ENCODE data around the gene CAVIN2.

Gene CAVIN2

GRCh38 chr2:191846515-191847476, at the start of gene CAVIN2:
CAVIN2 (minus strand) TSS chr2:191847088; CDS start chr2:191846925, 163 bp downstream.
- no peak for DNase-seq

DNA sequence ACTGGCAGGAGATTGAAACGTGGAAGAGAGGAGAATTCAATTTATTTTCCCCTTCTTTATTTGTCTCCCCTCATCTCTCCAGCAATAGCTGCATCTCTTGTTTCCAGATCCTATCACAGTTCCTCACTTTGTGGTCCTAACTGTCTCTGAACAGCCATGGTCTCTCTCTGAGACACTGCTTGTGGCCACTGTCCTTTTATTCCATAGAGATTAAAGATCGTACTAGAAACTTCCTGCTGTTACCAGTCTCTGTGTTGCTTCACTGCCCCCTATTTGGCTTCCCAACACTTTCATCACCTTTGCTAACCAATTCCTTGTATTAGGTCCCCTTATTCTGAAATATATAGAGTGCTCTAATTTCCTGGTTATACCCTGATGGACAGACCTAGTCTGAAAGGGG, 48.9 kb upstream of the CAVIN2 start:
- DNase-seq, result no peak

- no peak for DNase-seq
Observed at GRCh38 chr2:191895195-191895594, 48.3 kb upstream of the CAVIN2 start.

DNA sequence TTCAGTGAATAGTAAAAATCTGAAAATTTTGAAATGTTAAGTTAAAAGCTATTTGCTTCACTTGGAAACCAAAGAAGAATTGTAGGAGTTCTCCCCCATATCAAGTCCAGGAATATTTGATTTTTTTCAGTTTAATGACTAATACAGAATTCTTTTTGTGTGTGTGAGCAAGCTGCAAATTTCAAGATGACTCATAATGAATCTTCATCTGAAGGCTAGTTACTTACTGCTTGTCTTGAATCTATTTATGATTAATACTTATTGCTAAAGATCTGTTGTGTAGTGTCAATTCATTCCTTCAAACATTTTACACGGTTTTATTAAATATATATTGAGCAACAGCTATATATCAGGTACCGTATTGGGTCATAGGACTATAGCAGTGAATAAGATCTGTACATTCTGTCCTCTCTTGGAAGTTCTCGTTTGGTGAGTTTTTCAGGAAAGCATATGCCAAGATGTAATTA, 47.8 kb upstream of the CAVIN2 start:
- no peak for DNase-seq

DNA sequence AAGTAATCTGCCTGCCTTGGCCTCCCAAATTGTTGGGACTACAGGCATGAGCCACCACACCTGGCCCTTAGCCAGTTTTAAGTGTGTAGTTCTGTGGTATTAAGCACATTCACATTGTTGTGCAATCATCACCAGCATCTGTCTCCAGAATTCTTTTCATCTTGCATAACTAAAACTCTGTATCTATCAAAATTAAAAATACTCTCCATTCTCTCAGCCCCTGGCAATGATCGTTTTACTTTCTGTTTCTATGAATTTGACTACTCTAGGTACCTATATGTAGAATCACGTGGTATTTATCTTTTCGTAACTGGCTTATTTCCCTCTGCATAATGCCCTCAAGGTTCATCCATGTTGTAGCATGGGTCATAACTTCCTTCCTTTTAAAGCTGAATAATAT, 45.5 kb upstream of the CAVIN2 start:
- no peak for DNase-seq

GRCh38 chr2:191891656-191892055, 44.8 kb upstream of the CAVIN2 start:
- no peak for DNase-seq

DNA sequence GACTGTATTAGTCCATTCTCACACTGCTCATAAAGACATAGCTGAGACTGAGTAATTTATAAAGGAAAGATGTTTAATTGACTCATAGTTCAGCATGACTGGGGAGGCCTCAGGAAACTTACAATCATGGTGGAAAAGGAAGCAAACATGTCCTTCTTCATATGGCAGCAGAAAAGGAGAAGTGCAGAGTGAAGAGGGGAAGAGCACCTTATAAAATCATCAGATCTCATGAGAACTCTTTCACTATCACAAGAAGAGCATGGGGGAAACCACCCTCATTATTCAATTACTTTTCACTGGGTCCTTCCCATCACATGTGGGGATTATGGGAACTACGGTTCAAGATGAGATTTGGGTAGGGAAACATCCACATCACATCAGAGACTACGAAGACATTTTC, 43.0 kb upstream of the CAVIN2 start:
- no peak for DNase-seq

- no peak for DNase-seq
Observed at GRCh38 chr2:191888400-191889166, 41.7 kb upstream of the CAVIN2 start.

GRCh38 chr2:191885650-191886049, 38.8 kb upstream of the CAVIN2 start:
- DNase-seq, result no peak

DNA sequence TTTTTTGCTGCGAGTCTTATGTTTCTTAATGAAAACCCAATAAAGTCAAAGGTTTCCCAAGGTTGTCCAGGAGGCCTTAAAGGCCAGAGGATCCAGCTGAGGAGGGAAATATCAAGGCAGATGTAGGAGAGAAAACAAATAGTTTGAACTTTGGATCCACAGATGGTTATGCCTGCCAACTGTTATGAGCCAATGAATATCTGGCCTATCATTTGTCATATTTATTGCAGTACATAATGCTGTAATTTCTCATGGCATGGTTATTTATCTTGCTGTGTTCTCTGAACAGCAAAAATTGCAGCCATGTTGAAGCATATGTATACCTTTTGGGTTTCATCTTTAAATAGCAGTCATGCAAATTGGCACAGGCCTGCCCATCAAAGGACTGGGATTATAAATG, 38.2 kb upstream of the CAVIN2 start:
- no peak for DNase-seq

DNA sequence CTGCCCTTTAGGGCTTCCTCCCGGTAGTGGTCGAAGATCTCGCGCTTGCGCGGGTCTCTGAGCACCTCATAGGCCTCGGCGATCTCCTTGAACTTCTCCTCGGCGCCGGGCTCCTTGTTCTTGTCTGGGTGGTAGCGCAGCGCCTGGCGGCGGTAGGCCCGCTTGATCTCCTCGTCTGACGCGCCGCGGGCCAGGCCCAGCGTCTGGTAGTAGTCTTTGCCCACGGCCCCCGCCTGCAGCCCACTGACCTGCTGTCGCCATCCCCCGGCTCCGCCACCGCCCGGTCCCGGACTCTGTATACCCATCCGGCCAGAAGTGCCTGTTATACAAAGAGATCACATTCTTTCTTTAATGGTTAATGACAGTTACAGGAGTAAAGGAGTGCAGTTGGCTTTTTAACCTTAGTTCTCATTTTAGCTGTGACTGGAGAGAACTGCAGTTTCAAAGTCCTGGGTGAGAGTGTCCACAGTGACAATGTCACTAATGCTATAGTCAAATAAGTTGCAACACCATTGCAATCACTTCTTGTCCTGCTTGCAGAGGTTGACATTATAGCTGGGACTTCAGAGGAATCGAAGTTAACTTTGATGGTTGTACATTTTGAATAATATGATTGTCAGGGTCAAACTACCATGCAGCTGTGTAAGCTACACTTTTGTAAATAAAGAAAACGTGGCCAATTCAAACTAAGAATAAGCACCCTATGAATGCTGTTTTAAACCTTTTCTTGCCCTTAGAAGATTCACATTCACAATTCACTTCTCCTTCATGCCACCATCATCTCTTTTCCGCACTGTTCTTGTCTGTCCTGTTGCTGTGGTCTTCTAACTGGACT, 35.3 kb upstream of the CAVIN2 start:
- no peak for DNase-seq

DNA sequence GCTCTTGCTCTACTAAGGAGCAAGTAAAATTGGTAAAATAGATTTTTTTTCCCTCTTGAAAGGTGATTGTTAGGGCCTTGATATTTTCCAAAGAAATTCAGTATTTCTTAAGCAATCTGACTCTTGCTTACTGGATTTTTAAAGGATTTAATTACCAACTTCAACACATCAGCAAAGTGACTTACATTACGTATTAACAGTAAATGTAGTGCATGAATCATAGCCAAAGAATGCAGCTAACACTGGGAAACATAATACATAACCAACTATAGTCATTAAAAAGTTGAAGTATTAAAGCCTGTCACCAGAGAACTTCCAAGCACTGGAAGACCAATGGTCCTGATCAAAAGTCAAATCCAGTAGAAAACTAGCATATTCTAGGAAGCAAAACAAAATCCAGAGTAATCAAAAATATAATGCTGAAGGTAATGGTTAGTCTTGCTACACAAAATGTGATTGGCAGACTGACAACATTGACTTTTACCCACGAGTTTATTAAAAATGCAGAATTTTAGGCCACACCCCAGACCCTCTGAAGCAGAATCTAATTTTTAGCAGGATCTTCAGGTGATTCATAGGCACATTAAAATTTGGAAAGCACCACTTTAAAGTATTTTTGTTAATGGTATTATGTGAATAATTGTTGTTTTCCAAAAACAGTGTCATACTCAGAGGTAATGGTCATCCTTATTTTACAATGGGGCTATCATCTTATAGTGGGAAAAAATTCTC, 31.8 kb upstream of the CAVIN2 start:
- DNase-seq, result no peak

DNA sequence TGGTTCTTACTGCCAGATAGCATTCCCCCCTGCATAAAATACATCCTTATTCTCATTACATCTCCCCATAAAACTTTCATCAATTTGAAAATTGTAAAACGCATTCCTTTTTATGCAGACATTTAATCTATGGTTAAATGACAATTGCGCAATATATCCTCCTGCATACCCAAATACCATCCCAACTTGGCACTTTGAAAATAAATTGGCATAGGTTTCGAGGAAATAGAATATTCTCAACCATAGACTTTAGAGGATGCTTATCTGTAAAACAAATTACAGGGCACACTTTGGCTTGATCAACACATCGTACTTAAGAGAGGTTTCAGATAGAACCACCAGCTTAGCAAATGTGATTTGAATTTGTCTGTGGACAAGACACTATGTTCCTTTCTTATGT, 31.0 kb upstream of the CAVIN2 start:
- DNase-seq, result no peak

GRCh38 chr2:191875859-191876258, 29.0 kb upstream of the CAVIN2 start:
- DNase-seq, result no peak

- DNase-seq, result no peak
Observed at GRCh38 chr2:191870744-191871143, 23.9 kb upstream of the CAVIN2 start.

DNA sequence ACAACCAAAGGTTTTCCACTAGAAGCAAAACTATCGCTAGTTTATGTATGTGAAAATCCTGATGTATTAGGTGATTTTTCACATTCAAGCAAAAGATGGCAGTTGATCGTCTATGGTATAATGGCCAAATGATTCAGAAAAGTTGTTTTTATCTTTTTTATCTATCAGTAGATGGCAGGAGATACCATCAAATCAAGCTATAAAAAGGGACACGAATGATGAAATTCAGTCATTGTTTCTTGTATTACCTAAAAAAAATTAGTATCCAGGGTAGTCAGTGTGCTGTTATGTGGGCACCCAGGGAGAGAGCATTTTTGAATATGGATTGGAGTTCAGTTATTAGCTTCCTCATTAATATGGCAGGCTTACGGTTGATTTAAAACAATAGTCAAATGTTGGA, 22.9 kb upstream of the CAVIN2 start:
- DNase-seq, result no peak

GRCh38 chr2:191869178-191869577, 22.3 kb upstream of the CAVIN2 start:
- DNase-seq, result no peak

DNA sequence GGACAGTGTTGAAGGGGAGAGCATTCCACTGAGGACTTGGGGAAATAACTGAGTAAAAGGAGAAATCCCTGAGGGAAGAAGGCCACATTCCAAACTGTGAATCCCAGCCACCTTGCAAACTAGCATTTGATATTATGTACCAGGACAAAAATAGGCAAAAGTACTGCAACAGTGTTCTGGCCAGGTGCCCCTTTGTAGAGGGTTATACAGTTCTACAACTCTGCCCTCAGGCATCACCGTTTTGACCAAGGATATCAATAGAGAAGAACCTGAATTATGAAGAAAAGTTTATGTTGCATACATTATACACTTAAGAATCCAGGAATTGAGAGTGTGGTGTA, 20.6 kb upstream of the CAVIN2 start:
- DNase-seq, result no peak

DNA sequence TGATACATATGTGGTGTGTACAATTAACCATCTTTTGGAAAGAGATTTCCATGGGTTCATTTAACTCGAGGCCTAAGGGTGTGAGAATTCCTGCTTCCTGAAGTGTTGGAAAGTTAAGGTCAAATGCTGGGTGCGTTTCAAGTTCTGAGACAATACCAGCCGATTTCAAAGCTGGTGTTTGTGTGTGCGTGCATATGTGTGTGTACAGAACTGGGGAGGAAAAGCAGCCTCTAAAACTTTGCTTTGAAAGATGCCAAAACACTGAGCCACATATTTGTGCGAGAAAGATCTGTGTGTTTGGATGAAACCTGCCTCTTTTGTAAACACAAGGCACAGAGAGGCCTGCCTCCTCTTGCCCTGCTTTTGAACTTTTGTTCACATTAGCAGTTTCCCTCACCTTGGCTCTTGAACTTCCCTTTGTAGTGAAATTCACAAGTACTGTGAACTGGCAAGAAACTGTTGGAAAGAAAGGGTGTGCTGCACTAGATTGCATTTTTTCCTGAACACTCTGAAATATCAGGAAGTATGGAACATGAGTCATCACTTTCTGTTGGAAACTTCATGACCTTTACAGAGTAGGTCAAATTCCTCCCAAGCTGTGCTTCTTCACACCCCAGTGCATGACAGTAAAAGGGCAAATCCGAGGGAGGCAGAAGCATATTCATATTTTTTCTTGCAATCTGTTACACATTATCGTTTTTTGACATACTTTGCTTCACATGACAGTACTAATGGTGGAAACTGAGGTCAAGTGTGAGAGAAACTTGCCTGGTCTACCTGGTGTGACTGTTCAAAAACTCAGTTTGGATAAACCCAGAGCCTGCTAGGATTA, 20.0 kb upstream of the CAVIN2 start:
- no peak for DNase-seq

GRCh38 chr2:191866195-191866594, 19.3 kb upstream of the CAVIN2 start:
- DNase-seq, result no peak

GRCh38 chr2:191864628-191865374, 17.9 kb upstream of the CAVIN2 start:
- DNase-seq, result no peak

Data from activated CD8-positive, alpha-beta memory T cell treated with anti-CD3 and anti-CD28 coated beads, Interleukin-2, amount 50 U/mL, for 48 hours (primary cell).